Upper lobe of left lung (tissue), 4 donors: ENCODE data around the gene ZNF341.

ENCODE experiments used
- EP300 ChIP-seq, 4 donors: sonication (generic); formaldehyde crosslinking; IDR thresholded peaks; one replicate each; pipeline ENCODE4 v1.5.1; 2017; ENCODE audit warnings: antibody characterized with exemption in 4 of 4, control low read depth in 2 of 4
- POLR2A ChIP-seq, 4 donors: fragments of 450-650 bp; IDR thresholded peaks; one replicate each; pipeline ENCODE4 v1.5.1; 2016 to 2017; ENCODE audit warnings: antibody characterized with exemption in 4 of 4, mild to moderate bottlenecking in 2 of 4
- TF ChIP-seq, protein P1 (sequence below), 6 experiments: fragments of 450-650 bp in 4 of 6; fragments of 200-600 bp in 2 of 6; sonication (generic) in 2 of 6; IDR thresholded peaks; one replicate each; pipeline ENCODE4 v1.5.1; 2016 to 2019; ENCODE audit warnings: antibody characterized with exemption in 6 of 6

GRCh38 chr20:33814238-33814712 is 82.5 kb downstream of the ZNF341 start:
- TF ChIP-seq, protein P1, sequence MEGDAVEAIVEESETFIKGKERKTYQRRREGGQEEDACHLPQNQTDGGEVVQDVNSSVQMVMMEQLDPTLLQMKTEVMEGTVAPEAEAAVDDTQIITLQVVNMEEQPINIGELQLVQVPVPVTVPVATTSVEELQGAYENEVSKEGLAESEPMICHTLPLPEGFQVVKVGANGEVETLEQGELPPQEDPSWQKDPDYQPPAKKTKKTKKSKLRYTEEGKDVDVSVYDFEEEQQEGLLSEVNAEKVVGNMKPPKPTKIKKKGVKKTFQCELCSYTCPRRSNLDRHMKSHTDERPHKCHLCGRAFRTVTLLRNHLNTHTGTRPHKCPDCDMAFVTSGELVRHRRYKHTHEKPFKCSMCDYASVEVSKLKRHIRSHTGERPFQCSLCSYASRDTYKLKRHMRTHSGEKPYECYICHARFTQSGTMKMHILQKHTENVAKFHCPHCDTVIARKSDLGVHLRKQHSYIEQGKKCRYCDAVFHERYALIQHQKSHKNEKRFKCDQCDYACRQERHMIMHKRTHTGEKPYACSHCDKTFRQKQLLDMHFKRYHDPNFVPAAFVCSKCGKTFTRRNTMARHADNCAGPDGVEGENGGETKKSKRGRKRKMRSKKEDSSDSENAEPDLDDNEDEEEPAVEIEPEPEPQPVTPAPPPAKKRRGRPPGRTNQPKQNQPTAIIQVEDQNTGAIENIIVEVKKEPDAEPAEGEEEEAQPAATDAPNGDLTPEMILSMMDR (IDR thresholded peaks at IDR 0.05) = no peak
- TF ChIP-seq POLR2A (IDR thresholded peaks at IDR 0.05) = no peak
- TF ChIP-seq EP300 (IDR thresholded peaks at IDR 0.05) = no peak
